T-helper 1 cell (primary cell): Measurements from ENCODE around the gene POU2F1.
"Not testable (repeated sequence)": the region's sequence is repeated elsewhere in the genome, so short reads cannot be mapped to it uniquely, and the experiment has no call there.

Experiments used
- DNase-seq, 5 donors: peaks; one replicate each; pipeline ENCODE4 v3.0.0-alpha.2; 2012 to 2020

POU2F1 gene

GRCh38 chr1:167205306-167206050, 15.2 kb upstream of the POU2F1 start:
- not testable (repeated sequence) for DNase-seq

GRCh38 chr1:167206166-167206835, 14.4 kb upstream of the POU2F1 start:
- no peak for DNase-seq

- peak in 1 of 5 donors; percentile 50 for DNase-seq
Observed at GRCh38 chr1:167207940-167208623, 12.6 kb upstream of the POU2F1 start.

GRCh38 chr1:167208624-167208976, 12.1 kb upstream of the POU2F1 start:
- DNase-seq: no peak

GRCh38 chr1:167209044-167209443, 11.6 kb upstream of the POU2F1 start:
- DNase-seq: no peak

GRCh38 chr1:167210966-167211674, 9.6 kb upstream of the POU2F1 start:
- DNase-seq: no peak

GRCh38 chr1:167212025-167212424, 8.7 kb upstream of the POU2F1 start:
- no peak for DNase-seq

GRCh38 chr1:167216809-167217208, 3.9 kb upstream of the POU2F1 start:
- no peak for DNase-seq

GRCh38 chr1:167219194-167219593, 1.5 kb upstream of the POU2F1 start:
- no peak for DNase-seq

- DNase-seq: peak; percentile 83 to 92 (median 88)
Observed at GRCh38 chr1:167219646-167220536, 795 bp upstream of the POU2F1 start.

- DNase-seq: peak in 3 of 5 donors; percentile 6 to 26 (median 25)
Observed at GRCh38 chr1:167221126-167221737, 546 bp downstream of the POU2F1 start.

- peak; percentile 49 to 65 (median 57) for DNase-seq
Observed at GRCh38 chr1:167221738-167222610, 1.3 kb downstream of the POU2F1 start.

GRCh38 chr1:167223144-167224103, 2.7 kb downstream of the POU2F1 start:
- DNase-seq: no peak

- not testable (repeated sequence) for DNase-seq
Observed at GRCh38 chr1:167224734-167225235, 4.1 kb downstream of the POU2F1 start.

GRCh38 chr1:167225920-167226319, 5.2 kb downstream of the POU2F1 start:
- no peak for DNase-seq

- DNase-seq: no peak
Observed at GRCh38 chr1:167227934-167228378, 7.3 kb downstream of the POU2F1 start.

GRCh38 chr1:167229719-167230385, 9.2 kb downstream of the POU2F1 start:
- DNase-seq: no peak

GRCh38 chr1:167230437-167230836, 9.8 kb downstream of the POU2F1 start:
- DNase-seq: no peak
